ENCODE measurements around the gene DNMBP. TPM values are rescaled to one million over a fixed set of nuclear protein-coding genes. Genes with fewer than 3 reads are reported as not detected.
A peak's percentile ranks its signal among the peaks of the same experiment; 100 is the strongest.

Gene DNMBP
- total and polyA plus RNA-seq, 4 experiments from 2014 or later = 1.4 to 4.0 (median 3.8) TPM; not detected in 1

DNA sequence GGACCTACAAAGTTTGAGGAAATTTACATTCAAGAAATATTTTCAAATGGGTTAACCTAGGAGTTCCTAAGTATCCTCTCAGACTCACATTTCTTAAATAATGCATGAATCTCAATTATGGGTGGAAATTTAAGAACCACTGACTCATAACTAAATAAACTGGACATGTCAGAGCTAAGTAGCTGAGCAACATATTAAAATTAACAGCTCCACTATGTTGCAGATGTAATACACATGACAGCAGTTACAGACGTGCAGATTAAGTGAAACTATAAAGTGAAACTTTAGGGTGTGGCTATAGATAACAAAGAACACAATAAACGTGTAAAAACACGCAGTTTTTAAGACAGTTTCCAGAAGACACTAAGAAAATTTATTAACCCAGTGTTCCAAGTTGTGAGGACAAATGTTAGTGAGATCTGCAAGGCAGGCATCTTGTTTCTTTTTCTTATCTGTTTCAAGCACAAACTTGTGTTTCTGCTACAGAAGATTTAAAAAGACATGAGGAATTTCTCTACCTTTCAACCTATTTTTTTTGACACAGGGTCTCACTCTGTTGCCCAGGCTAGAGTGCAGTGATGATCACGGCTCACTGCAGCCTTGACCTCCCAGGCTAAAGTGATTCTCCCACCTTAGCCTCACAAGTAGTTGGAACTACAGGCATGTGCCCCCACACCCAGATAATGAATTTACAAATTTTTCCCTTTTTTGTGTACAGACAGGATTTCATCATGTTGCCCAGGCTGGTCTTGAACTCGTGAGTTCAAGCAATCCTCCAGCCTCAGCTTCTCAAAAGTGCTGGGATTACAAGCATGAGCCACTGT, 25.3 kb downstream of the DNMBP start:
- Mint-ChIP-seq H3K4me3 (no peak overlapping the region), H3K27ac (no peak overlapping the region), H3K36me3 (no peaks in the 10 kb centered on the region), H3K4me1 (peaks cover 0 to 5% (median 5%) of the 10 kb centered on the region in 4 donors), H3K27me3 (peaks cover 0 to 2% of the 10 kb centered on the region in 2 donors), H3K9me3 (peaks cover 0 to 1% (median 0%) of the 10 kb centered on the region in 8 donors)
- ChIA-PET POLR2A (ENCODE audit: partially characterized antibody) (no interaction called here), CTCF (ENCODE audit: partially characterized antibody) (interaction anchor here (2.1 kb wide), 1 partner anchor 25 kb away, joined by 4 read pairs; no protein-coding TSS in a partner anchor)
- Histone ChIP-seq H3K4me3 (ENCODE audit: low read length in 2 of 2) (no peak overlapping the region), H3K9me3 (ENCODE audit: control insufficient read depth in 1 of 2, low read length in 2 of 2) (no peaks in the 10 kb centered on the region), H3K4me1 (ENCODE audit: insufficient read depth, low read length) (no peaks in the 10 kb centered on the region), H3K27me3 (ENCODE audit: insufficient read depth, low read length) (no peaks in the 10 kb centered on the region), H3K36me3 (ENCODE audit: insufficient read depth, low read length) (no peaks in the 10 kb centered on the region), H3K27ac (ENCODE audit: low read depth, low read length) (no peak overlapping the region)
- no peak for DNase-seq
- intact Hi-C loops (cut with micrococcal nuclease) = no loop called here

DNA sequence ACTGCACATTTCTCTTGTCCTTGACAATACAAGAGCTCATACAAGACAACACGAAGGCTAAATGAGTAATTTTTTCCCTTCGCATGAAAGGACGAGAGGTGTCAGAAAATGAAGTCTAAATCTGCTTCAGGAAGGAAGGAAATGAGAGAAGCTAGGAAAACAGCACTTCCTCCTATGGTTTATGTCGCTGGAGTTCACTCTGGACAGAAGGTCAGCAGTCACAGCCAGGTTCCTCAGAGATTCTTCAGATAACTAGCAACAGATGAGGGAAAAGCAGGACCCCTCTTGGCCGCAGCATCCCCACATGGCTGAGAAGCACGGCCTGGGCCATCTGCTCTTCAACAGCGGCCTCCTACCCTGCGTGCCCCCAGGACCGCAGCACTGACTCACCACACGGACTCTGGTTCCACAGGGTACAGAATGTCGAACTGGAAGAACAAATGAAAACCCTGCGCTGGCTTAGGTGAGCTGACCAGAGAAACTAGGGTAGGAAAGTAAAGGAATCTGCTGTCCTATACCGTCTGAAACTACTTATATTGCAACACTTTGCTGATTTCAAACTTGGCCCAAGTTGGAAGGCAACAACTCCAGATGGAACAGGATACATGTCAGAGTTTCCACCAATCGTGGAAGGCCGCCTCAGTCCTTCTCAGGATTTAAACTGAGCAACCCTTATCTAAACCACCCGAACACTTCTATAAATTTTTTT, 26.3 kb downstream of the DNMBP start:
- no peaks in the 10 kb centered on the region for H3K36me3 Mint-ChIP-seq
- H3K4me3 Mint-ChIP-seq = no peak overlapping the region
- ChIA-PET POLR2A (ENCODE audit: partially characterized antibody) (no interaction called here), CTCF (ENCODE audit: partially characterized antibody) (interaction anchor here (1.5 to 2.3 kb wide), 3 partner anchors 24 to 62 kb away, joined by 3 to 6 read pairs (median 4); no protein-coding TSS in a partner anchor)
- H3K27me3 Mint-ChIP-seq = peaks cover 0 to 2% of the 10 kb centered on the region in 2 donors
- no peaks in the 10 kb centered on the region for H3K27me3 ChIP-seq (ENCODE audit: insufficient read depth, low read length)
- H3K4me1 Mint-ChIP-seq = peaks cover 0 to 5% (median 5%) of the 10 kb centered on the region in 4 donors
- no peaks in the 10 kb centered on the region for H3K9me3 ChIP-seq (ENCODE audit: control insufficient read depth in 1 of 2, low read length in 2 of 2)
- H3K27ac ChIP-seq (ENCODE audit: low read depth, low read length) = no peak overlapping the region
- no peaks in the 10 kb centered on the region for H3K4me1 ChIP-seq (ENCODE audit: insufficient read depth, low read length)
- H3K27ac Mint-ChIP-seq = peak overlapping the region in 1 of 7 donors; percentile 46
- intact Hi-C loops (cut with micrococcal nuclease) = no loop called here
- H3K9me3 Mint-ChIP-seq = peaks cover 0 to 1% (median 0%) of the 10 kb centered on the region in 8 donors
- no peak for DNase-seq
- no peaks in the 10 kb centered on the region for H3K36me3 ChIP-seq (ENCODE audit: insufficient read depth, low read length)
- H3K4me3 ChIP-seq (ENCODE audit: low read length in 2 of 2) = no peak overlapping the region

DNA sequence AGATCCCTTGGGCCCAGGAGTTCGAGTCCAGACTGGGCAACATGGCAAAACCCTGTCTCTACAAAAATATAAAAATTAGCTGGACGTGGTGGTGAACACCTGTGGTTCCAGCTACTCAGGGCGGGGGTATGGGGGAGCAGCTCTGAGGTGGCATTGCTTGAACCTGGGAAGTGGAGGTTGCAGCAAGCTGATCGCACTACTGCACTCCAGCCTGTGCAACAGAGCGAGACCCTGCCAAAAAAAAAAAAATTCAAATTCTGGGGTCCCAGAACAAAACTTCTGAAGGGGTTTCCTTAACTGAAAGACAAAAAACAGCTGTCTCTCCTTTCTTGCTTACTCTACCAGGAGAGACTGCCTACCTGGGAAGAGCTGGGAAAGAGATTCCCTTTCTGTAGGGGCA, 27.0 kb downstream of the DNMBP start:
- intact Hi-C loops (cut with micrococcal nuclease) = no loop called here
- H3K4me3 ChIP-seq (ENCODE audit: low read length in 2 of 2) = no peak overlapping the region
- no peak for DNase-seq
- no peaks in the 10 kb centered on the region for H3K9me3 ChIP-seq (ENCODE audit: control insufficient read depth in 1 of 2, low read length in 2 of 2)
- Mint-ChIP-seq H3K4me1 (peaks cover 0 to 5% (median 5%) of the 10 kb centered on the region in 4 donors), H3K9me3 (peaks cover 0 to 1% (median 0%) of the 10 kb centered on the region in 8 donors), H3K36me3 (no peaks in the 10 kb centered on the region), H3K4me3 (no peak overlapping the region), H3K27me3 (peaks cover 0 to 2% of the 10 kb centered on the region in 2 donors), H3K27ac (no peak overlapping the region)
- H3K27ac ChIP-seq (ENCODE audit: low read depth, low read length) = no peak overlapping the region
- H3K4me1 ChIP-seq (ENCODE audit: insufficient read depth, low read length) = no peaks in the 10 kb centered on the region
- H3K27me3 ChIP-seq (ENCODE audit: insufficient read depth, low read length) = no peaks in the 10 kb centered on the region
- ChIA-PET CTCF (ENCODE audit: partially characterized antibody) (interaction anchor here (1.5 to 2.3 kb wide), 3 partner anchors 25 to 63 kb away, joined by 3 to 6 read pairs (median 4); no protein-coding TSS in a partner anchor), POLR2A (ENCODE audit: partially characterized antibody) (no interaction called here)
- no peaks in the 10 kb centered on the region for H3K36me3 ChIP-seq (ENCODE audit: insufficient read depth, low read length)

DNA sequence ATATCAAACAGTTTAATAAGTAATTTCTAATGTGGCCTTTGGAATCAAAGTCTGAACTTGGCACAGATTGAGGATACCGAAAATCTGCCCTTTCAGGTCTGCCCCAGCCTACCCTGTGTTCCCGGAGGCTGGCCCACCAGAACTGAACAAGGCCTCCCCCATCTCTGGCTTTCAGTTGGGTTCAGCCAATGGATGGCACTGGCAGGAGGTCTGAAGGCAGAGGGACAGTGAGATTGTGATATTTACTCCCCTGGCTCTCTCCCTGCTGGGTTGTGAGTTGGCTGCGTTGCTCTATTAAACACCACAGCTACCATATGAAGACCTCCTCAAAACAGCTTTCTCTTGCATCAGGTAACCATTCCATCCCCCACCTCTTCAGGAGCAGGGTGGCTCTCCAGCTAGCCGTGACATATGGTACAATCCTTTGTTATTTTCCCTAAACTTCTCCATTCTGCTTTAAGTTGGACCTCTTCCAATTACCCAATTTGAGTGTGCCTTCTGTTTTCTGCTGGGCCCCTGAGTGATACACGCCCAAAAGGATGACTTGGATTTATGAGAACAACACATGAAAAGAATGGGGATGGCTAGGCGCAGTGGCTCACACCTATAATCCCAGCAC, 28.1 kb downstream of the DNMBP start:
- Mint-ChIP-seq H3K4me3 (no peak overlapping the region), H3K27me3 (peaks cover 0 to 2% of the 10 kb centered on the region in 2 donors), H3K4me1 (peaks cover 0 to 5% (median 5%) of the 10 kb centered on the region in 4 donors), H3K36me3 (no peaks in the 10 kb centered on the region), H3K9me3 (peaks cover 0 to 1% (median 0%) of the 10 kb centered on the region in 8 donors), H3K27ac (no peak overlapping the region)
- no peaks in the 10 kb centered on the region for H3K27me3 ChIP-seq (ENCODE audit: insufficient read depth, low read length)
- DNase-seq = no peak
- H3K4me1 ChIP-seq (ENCODE audit: insufficient read depth, low read length) = no peaks in the 10 kb centered on the region
- no peak overlapping the region for H3K27ac ChIP-seq (ENCODE audit: low read depth, low read length)
- ChIA-PET CTCF (ENCODE audit: partially characterized antibody) (interaction anchor here (2.3 kb wide), 1 partner anchor 64 kb away, joined by 6 read pairs; no protein-coding TSS in a partner anchor), POLR2A (ENCODE audit: partially characterized antibody) (no interaction called here)
- no peaks in the 10 kb centered on the region for H3K36me3 ChIP-seq (ENCODE audit: insufficient read depth, low read length)
- no peaks in the 10 kb centered on the region for H3K9me3 ChIP-seq (ENCODE audit: control insufficient read depth in 1 of 2, low read length in 2 of 2)
- H3K4me3 ChIP-seq (ENCODE audit: low read length in 2 of 2) = no peak overlapping the region
- intact Hi-C loops (cut with micrococcal nuclease) = no loop called here

DNA sequence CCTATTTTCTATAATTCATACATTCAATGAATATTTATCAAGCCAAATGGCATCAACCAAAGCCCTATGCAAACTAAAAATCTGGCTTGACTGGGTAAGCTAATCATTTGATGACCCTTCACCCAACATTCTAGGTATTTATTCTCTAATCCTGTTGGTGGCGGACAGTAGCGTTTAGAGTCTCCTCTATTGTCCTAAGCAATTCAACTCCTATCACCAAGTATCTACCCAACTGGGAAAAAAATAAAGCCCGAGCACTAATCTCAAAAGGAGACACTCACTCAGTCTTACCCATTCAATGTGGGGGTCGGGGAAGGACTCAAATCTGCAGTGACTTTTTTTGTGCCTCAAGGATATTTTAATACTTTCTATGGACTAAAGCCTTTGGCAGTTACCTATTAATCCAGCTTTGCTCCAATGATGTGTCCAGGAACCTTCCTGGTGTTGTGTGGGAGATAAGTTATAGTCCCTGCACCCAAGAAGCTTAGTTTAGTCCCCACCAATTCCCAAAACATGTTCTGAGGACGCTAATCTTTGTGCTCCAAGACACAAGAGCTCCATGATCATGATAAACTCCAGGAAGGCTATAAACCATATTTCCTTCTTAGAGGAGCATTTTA, 30.6 kb downstream of the DNMBP start:
- peaks cover 0 to 5% (median 4%) of the 10 kb centered on the region in 4 donors for H3K4me1 Mint-ChIP-seq
- ChIA-PET POLR2A (ENCODE audit: partially characterized antibody) (no interaction called here), CTCF (ENCODE audit: partially characterized antibody) (interaction anchor here (0.8 to 1.8 kb wide), 2 partner anchors 13 to 30 kb away, joined by 3 to 5 read pairs; partner anchors contain the start of gene DNMBP)
- Histone ChIP-seq H3K4me1 (ENCODE audit: insufficient read depth, low read length) (no peaks in the 10 kb centered on the region), H3K27me3 (ENCODE audit: insufficient read depth, low read length) (no peaks in the 10 kb centered on the region), H3K27ac (ENCODE audit: low read depth, low read length) (no peak overlapping the region), H3K9me3 (ENCODE audit: control insufficient read depth in 1 of 2, low read length in 2 of 2) (no peaks in the 10 kb centered on the region), H3K4me3 (ENCODE audit: low read length in 2 of 2) (no peak overlapping the region), H3K36me3 (ENCODE audit: insufficient read depth, low read length) (no peaks in the 10 kb centered on the region)
- H3K27ac Mint-ChIP-seq = no peak overlapping the region
- no peaks in the 10 kb centered on the region for H3K36me3 Mint-ChIP-seq
- no peak for DNase-seq
- no peak overlapping the region for H3K4me3 Mint-ChIP-seq
- peaks cover 0 to 2% of the 10 kb centered on the region in 2 donors for H3K27me3 Mint-ChIP-seq
- intact Hi-C loops (cut with micrococcal nuclease) = no loop called here
- H3K9me3 Mint-ChIP-seq = peaks cover 0 to 1% (median 0%) of the 10 kb centered on the region in 8 donors

DNA sequence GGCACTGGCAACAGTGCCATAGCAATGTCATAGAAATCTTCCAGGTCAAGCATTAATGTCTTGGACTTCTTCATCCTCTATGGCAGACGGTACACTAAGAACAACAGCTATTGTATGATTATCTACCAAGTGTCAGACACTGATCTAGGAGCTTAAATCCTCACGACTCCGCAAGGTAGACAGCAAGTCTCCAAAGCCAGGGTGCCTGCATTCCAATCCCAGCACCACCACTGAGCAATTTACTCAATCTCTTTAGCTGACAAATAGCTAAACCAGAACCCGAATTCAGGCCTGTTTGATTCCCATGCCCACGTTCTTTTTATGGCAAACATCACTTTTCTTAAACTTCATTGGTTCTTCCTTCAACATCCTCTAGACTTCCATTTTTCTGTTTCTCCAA, 31.8 kb downstream of the DNMBP start:
- Histone ChIP-seq H3K4me3 (ENCODE audit: low read length in 2 of 2) (no peak overlapping the region), H3K36me3 (ENCODE audit: insufficient read depth, low read length) (no peaks in the 10 kb centered on the region), H3K27me3 (ENCODE audit: insufficient read depth, low read length) (no peaks in the 10 kb centered on the region), H3K9me3 (ENCODE audit: control insufficient read depth in 1 of 2, low read length in 2 of 2) (no peaks in the 10 kb centered on the region), H3K4me1 (ENCODE audit: insufficient read depth, low read length) (no peaks in the 10 kb centered on the region), H3K27ac (ENCODE audit: low read depth, low read length) (no peak overlapping the region)
- no peaks in the 10 kb centered on the region for H3K36me3 Mint-ChIP-seq
- no peak overlapping the region for H3K4me3 Mint-ChIP-seq
- H3K4me1 Mint-ChIP-seq = peaks cover 0 to 2% (median 0%) of the 10 kb centered on the region in 4 donors
- intact Hi-C loops (cut with micrococcal nuclease) = no loop called here
- POLR2A ChIA-PET (ENCODE audit: partially characterized antibody) = no interaction called here
- H3K27me3 Mint-ChIP-seq = no peaks in the 10 kb centered on the region
- CTCF ChIA-PET (ENCODE audit: partially characterized antibody) = no interaction called here
- DNase-seq = no peak
- peaks cover 0 to 1% (median 0%) of the 10 kb centered on the region in 8 donors for H3K9me3 Mint-ChIP-seq
- H3K27ac Mint-ChIP-seq = no peak overlapping the region

Data from CD4-positive, alpha-beta memory T cell (primary cell).